ENCODE data around the gene WAC.

DNA sequence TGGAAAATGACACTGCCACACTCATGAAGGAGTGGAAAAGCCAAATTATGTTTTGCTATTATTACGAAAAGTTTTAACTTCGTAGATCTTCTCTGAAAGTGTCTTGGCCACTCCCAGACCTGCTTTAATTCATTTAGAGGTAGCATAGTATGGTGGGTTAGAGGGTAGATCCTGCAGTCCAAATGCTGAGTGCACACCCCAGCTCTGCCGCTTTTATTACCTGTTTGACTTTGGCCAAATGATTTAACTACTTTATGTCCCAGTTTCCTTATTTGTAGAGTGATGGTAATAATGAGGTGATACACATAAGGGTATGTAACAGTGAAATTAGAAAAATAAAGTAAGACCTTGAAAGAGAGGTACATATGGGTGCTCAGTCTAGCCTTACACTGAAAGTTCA, 23.6 kb upstream of the WAC start:
- TF ChIP-seq, protein P1, sequence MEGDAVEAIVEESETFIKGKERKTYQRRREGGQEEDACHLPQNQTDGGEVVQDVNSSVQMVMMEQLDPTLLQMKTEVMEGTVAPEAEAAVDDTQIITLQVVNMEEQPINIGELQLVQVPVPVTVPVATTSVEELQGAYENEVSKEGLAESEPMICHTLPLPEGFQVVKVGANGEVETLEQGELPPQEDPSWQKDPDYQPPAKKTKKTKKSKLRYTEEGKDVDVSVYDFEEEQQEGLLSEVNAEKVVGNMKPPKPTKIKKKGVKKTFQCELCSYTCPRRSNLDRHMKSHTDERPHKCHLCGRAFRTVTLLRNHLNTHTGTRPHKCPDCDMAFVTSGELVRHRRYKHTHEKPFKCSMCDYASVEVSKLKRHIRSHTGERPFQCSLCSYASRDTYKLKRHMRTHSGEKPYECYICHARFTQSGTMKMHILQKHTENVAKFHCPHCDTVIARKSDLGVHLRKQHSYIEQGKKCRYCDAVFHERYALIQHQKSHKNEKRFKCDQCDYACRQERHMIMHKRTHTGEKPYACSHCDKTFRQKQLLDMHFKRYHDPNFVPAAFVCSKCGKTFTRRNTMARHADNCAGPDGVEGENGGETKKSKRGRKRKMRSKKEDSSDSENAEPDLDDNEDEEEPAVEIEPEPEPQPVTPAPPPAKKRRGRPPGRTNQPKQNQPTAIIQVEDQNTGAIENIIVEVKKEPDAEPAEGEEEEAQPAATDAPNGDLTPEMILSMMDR (IDR thresholded peaks at IDR 0.05): no peak
- no peak for TF ChIP-seq POLR2A (IDR thresholded peaks at IDR 0.05)

Data from thyroid gland (tissue), 4 donors.